Measurements from ENCODE around the gene SRGAP1.

The SRGAP1 gene

DNA sequence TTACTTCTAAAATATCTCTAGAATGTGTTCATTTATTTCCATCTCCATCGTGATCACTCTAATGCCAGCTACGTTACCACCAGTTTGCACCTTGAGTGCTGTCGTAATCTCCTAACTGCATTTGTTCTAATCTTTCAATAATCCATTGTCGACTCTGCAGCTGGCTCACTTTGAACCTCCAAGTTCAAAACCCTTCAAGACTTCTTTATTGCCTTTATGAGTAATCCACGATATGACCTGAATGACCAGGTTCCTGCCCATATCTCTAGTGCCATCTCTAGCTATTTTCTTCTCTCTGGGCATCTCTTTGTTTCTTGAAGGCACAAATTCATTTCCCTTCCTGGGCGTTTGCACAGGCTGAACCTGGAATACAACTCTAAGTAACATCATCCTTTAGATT lies 76.7 kb downstream of the SRGAP1 start:
- Histone ChIP-seq H3K4me3 (ENCODE audit: control insufficient read depth in 1 of 7, extremely low read depth in 1 of 7, insufficient read depth in 4 of 7, low read depth in 2 of 7, low read length in 6 of 7) (no peak overlapping the region), H3K9me3 (ENCODE audit: control extremely low read depth in 1 of 5, control insufficient read depth in 4 of 5, insufficient read depth in 2 of 5, low read depth in 1 of 5, low read length in 4 of 5) (no peaks in the 10 kb centered on the region), H3K36me3 (ENCODE audit: control insufficient read depth in 4 of 4, insufficient read depth in 4 of 4, low read length in 3 of 4) (no peaks in the 10 kb centered on the region), H3K27me3 (replicated peaks in 2 of 5; ENCODE audit: control insufficient read depth in 4 of 5, insufficient read depth in 5 of 5, low read length in 4 of 5) (no peaks in the 10 kb centered on the region), H3K27ac (ENCODE audit: insufficient read depth in 1 of 2, low read depth in 1 of 2, low read length in 2 of 2, poor library complexity in 1 of 2, severe bottlenecking in 2 of 2) (no peak overlapping the region), H3K4me1 (ENCODE audit: control extremely low read depth in 1 of 4, control insufficient read depth in 4 of 4, insufficient read depth in 4 of 4, low read length in 3 of 4) (peaks cover 0 to 5% (median 4%) of the 10 kb centered on the region in 4 experiments)
- 97% methylated on average over 6 of the region's 6 CpGs for WGBS (ENCODE audit: insufficient coverage)
- ChIA-PET POLR2A (interaction anchor here (0.9 kb wide), 1 partner anchor 34 kb away, joined by 3 read pairs; no protein-coding TSS in a partner anchor), CTCF (no interaction called here)
- DNase-seq = no peak

DNA sequence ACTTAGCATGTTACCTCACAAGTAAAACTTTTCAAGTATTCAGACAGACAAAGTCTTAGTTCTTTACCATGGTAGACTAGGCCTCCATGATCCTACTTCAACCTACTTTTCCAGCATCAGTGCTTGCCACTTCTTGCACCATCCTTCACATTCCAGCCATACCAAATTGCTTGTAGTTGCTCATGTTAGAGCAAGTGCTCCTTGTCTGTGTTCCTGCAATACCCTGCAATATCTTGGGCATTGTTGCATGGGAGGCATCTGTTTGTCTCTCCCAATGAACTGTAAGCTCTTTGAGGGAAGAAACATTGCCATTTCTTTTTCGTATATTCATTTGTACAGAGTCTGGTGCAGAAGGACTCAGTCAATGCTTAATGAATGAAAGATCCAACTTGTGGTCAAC lies 78.0 kb downstream of the SRGAP1 start:
- POLR2A ChIA-PET = no interaction called here
- Histone ChIP-seq H3K27ac (ENCODE audit: insufficient read depth in 1 of 2, low read depth in 1 of 2, low read length in 2 of 2, poor library complexity in 1 of 2, severe bottlenecking in 2 of 2) (no peak overlapping the region), H3K27me3 (replicated peaks in 2 of 5; ENCODE audit: control insufficient read depth in 4 of 5, insufficient read depth in 5 of 5, low read length in 4 of 5) (no peaks in the 10 kb centered on the region), H3K9me3 (ENCODE audit: control extremely low read depth in 1 of 5, control insufficient read depth in 4 of 5, insufficient read depth in 2 of 5, low read depth in 1 of 5, low read length in 4 of 5) (no peaks in the 10 kb centered on the region), H3K4me3 (ENCODE audit: control insufficient read depth in 1 of 7, extremely low read depth in 1 of 7, insufficient read depth in 4 of 7, low read depth in 2 of 7, low read length in 6 of 7) (no peak overlapping the region), H3K4me1 (ENCODE audit: control extremely low read depth in 1 of 4, control insufficient read depth in 4 of 4, insufficient read depth in 4 of 4, low read length in 3 of 4) (no peaks in the 10 kb centered on the region), H3K36me3 (ENCODE audit: control insufficient read depth in 4 of 4, insufficient read depth in 4 of 4, low read length in 3 of 4) (no peaks in the 10 kb centered on the region)
- CTCF ChIA-PET = no interaction called here
- DNase-seq = no peak
- WGBS (ENCODE audit: insufficient coverage) = 80% methylated on average over 1 of the region's 1 CpG

DNA sequence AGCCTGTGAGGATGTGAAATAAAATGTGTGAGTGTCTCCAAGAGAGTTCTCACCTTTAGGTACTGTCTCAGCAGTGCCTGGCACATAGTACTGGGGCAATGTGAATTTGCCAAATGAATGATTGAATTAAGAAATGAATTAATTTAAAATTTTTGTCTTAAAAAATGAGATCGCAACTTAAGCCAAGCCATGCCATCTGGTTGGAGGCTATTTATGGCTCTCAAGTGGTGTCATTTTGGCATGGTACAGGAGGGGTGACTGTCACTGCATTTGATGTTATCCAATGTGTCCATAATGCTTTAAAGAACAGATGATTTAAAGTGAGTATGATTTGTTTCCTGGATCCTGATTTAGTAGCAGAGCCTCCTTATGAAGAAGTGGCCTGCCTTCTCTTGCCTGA lies 80.3 kb downstream of the SRGAP1 start:
- CTCF ChIA-PET = no interaction called here
- peaks cover 0 to 2% (median 0%) of the 10 kb centered on the region in 5 experiments for H3K9me3 ChIP-seq (ENCODE audit: control extremely low read depth in 1 of 5, control insufficient read depth in 4 of 5, insufficient read depth in 2 of 5, low read depth in 1 of 5, low read length in 4 of 5)
- POLR2A ChIA-PET = no interaction called here

DNA sequence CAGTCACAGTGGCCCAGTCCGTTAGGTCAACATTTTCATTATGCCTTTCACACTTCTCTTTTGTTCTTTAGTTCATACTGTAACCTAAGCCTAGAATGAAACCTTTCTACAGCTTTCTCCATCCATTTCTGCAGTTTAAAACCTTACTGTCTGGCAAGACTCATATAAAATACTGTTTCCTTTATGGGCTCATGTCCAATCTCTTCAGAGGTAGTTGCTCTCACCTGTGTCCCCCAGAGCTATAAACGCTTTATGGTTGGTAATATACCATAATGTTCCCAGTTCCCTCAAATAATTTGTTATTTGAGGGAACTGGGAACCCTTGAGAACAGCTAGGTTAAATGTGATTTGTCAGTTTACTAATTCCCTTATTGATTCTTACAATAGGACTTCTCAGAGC lies 83.0 kb downstream of the SRGAP1 start:
- no peaks in the 10 kb centered on the region for H3K27me3 ChIP-seq (replicated peaks in 2 of 5; ENCODE audit: control insufficient read depth in 4 of 5, insufficient read depth in 5 of 5, low read length in 4 of 5)
- no peak for DNase-seq
- no peak overlapping the region for H3K4me3 ChIP-seq (ENCODE audit: control insufficient read depth in 1 of 7, extremely low read depth in 1 of 7, insufficient read depth in 4 of 7, low read depth in 2 of 7, low read length in 6 of 7)
- ChIA-PET POLR2A (no interaction called here), CTCF (no interaction called here)
- H3K9me3 ChIP-seq (ENCODE audit: control extremely low read depth in 1 of 5, control insufficient read depth in 4 of 5, insufficient read depth in 2 of 5, low read depth in 1 of 5, low read length in 4 of 5) = peaks cover 0 to 2% (median 0%) of the 10 kb centered on the region in 5 experiments
- no peak overlapping the region for H3K27ac ChIP-seq (ENCODE audit: insufficient read depth in 1 of 2, low read depth in 1 of 2, low read length in 2 of 2, poor library complexity in 1 of 2, severe bottlenecking in 2 of 2)
- 100% methylated on average over 1 of the region's 2 CpGs for WGBS (ENCODE audit: insufficient coverage)
- no peaks in the 10 kb centered on the region for H3K36me3 ChIP-seq (ENCODE audit: control insufficient read depth in 4 of 4, insufficient read depth in 4 of 4, low read length in 3 of 4)
- H3K4me1 ChIP-seq (ENCODE audit: control extremely low read depth in 1 of 4, control insufficient read depth in 4 of 4, insufficient read depth in 4 of 4, low read length in 3 of 4) = no peaks in the 10 kb centered on the region

More for the DNA sequence above, 80.3 kb downstream of the SRGAP1 start:
- Histone ChIP-seq H3K27me3 (replicated peaks in 2 of 5; ENCODE audit: control insufficient read depth in 4 of 5, insufficient read depth in 5 of 5, low read length in 4 of 5) (no peaks in the 10 kb centered on the region), H3K27ac (ENCODE audit: insufficient read depth in 1 of 2, low read depth in 1 of 2, low read length in 2 of 2, poor library complexity in 1 of 2, severe bottlenecking in 2 of 2) (no peak overlapping the region), H3K4me3 (ENCODE audit: control insufficient read depth in 1 of 7, extremely low read depth in 1 of 7, insufficient read depth in 4 of 7, low read depth in 2 of 7, low read length in 6 of 7) (no peak overlapping the region), H3K36me3 (ENCODE audit: control insufficient read depth in 4 of 4, insufficient read depth in 4 of 4, low read length in 3 of 4) (no peaks in the 10 kb centered on the region), H3K4me1 (ENCODE audit: control extremely low read depth in 1 of 4, control insufficient read depth in 4 of 4, insufficient read depth in 4 of 4, low read length in 3 of 4) (no peaks in the 10 kb centered on the region)
- DNase-seq = no peak
- WGBS (ENCODE audit: insufficient coverage) = no CpG with 5 or more reads among the region's 1 CpG

DNA sequence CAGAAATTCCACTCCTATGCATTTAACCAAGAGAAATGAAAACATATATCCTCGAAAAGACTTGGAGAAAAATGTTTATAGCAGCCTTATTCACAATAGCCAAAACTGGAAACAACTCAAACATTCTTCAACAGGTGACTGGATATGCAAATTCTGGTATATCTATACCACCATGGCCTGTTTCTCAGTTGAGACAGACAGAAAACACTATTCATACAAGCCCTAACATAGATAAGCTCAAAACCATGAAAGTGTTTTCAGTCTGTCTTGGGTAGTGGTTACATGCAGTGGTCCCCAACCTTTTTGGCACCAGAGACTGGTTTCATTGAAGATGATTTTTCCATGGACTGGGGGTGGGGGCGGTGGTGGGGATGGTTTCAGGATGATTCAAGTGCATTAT lies 83.8 kb downstream of the SRGAP1 start:
- DNase-seq = no peak
- Histone ChIP-seq H3K27ac (ENCODE audit: insufficient read depth in 1 of 2, low read depth in 1 of 2, low read length in 2 of 2, poor library complexity in 1 of 2, severe bottlenecking in 2 of 2) (no peak overlapping the region), H3K4me3 (ENCODE audit: control insufficient read depth in 1 of 7, extremely low read depth in 1 of 7, insufficient read depth in 4 of 7, low read depth in 2 of 7, low read length in 6 of 7) (no peak overlapping the region), H3K4me1 (ENCODE audit: control extremely low read depth in 1 of 4, control insufficient read depth in 4 of 4, insufficient read depth in 4 of 4, low read length in 3 of 4) (no peaks in the 10 kb centered on the region), H3K36me3 (ENCODE audit: control insufficient read depth in 4 of 4, insufficient read depth in 4 of 4, low read length in 3 of 4) (no peaks in the 10 kb centered on the region), H3K9me3 (ENCODE audit: control extremely low read depth in 1 of 5, control insufficient read depth in 4 of 5, insufficient read depth in 2 of 5, low read depth in 1 of 5, low read length in 4 of 5) (peaks cover 0 to 2% (median 0%) of the 10 kb centered on the region in 5 experiments), H3K27me3 (replicated peaks in 2 of 5; ENCODE audit: control insufficient read depth in 4 of 5, insufficient read depth in 5 of 5, low read length in 4 of 5) (no peaks in the 10 kb centered on the region)
- CTCF ChIA-PET = no interaction called here
- 100% methylated on average over 1 of the region's 2 CpGs for WGBS (ENCODE audit: insufficient coverage)
- POLR2A ChIA-PET = no interaction called here

DNA sequence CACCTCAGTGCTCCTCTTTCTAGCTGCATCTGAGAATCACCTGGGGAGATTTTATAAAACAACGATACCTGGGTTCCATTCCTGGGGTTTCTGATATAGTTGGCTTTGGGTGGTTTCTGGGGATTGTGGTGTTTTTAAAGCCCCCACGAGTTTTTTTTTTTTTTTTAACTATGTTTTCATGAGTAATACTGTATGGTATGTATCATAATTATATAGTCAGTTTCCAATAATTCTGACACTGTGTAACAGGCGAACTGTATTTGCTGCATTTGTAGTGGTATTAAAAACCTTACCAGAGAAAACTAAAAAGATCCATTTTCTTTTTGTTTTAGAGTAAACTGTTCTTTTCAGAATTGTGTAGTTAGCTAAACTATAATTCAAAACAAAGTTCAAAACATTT lies 84.9 kb downstream of the SRGAP1 start:
- H3K9me3 ChIP-seq (ENCODE audit: control extremely low read depth in 1 of 5, control insufficient read depth in 4 of 5, insufficient read depth in 2 of 5, low read depth in 1 of 5, low read length in 4 of 5) = peaks cover 0 to 2% (median 0%) of the 10 kb centered on the region in 5 experiments
- no peak for DNase-seq
- no peaks in the 10 kb centered on the region for H3K27me3 ChIP-seq (replicated peaks in 2 of 5; ENCODE audit: control insufficient read depth in 4 of 5, insufficient read depth in 5 of 5, low read length in 4 of 5)
- ChIA-PET CTCF (no interaction called here), POLR2A (no interaction called here)
- no peaks in the 10 kb centered on the region for H3K4me1 ChIP-seq (ENCODE audit: control extremely low read depth in 1 of 4, control insufficient read depth in 4 of 4, insufficient read depth in 4 of 4, low read length in 3 of 4)
- no peak overlapping the region for H3K27ac ChIP-seq (ENCODE audit: insufficient read depth in 1 of 2, low read depth in 1 of 2, low read length in 2 of 2, poor library complexity in 1 of 2, severe bottlenecking in 2 of 2)
- no peak overlapping the region for H3K4me3 ChIP-seq (ENCODE audit: control insufficient read depth in 1 of 7, extremely low read depth in 1 of 7, insufficient read depth in 4 of 7, low read depth in 2 of 7, low read length in 6 of 7)
- WGBS (ENCODE audit: insufficient coverage) = no CpG with 5 or more reads among the region's 3 CpGs
- H3K36me3 ChIP-seq (ENCODE audit: control insufficient read depth in 4 of 4, insufficient read depth in 4 of 4, low read length in 3 of 4) = no peaks in the 10 kb centered on the region

DNA sequence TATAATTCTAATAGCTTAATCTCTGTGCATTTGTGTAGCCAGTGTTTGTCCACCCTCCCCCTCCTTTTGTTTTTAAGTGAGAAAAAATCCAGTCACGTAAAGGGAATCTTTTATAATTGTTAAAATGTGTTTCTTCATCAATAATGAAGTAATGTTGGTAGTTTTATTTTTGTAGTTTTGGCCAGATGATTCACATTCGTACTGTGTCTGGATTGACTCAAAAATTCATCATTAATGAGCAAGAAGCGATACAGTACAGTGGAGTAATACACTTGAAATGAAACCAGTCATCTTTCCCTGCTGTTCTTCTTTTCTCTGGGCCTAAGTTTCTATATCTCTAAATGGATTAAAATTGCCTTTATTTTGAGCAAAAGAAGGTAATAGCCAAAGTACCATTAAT lies 86.5 kb downstream of the SRGAP1 start:
- no peak for DNase-seq
- POLR2A ChIA-PET = no interaction called here
- CTCF ChIA-PET = no interaction called here
- Histone ChIP-seq H3K4me1 (ENCODE audit: control extremely low read depth in 1 of 4, control insufficient read depth in 4 of 4, insufficient read depth in 4 of 4, low read length in 3 of 4) (no peaks in the 10 kb centered on the region), H3K27me3 (replicated peaks in 2 of 5; ENCODE audit: control insufficient read depth in 4 of 5, insufficient read depth in 5 of 5, low read length in 4 of 5) (no peaks in the 10 kb centered on the region), H3K9me3 (ENCODE audit: control extremely low read depth in 1 of 5, control insufficient read depth in 4 of 5, insufficient read depth in 2 of 5, low read depth in 1 of 5, low read length in 4 of 5) (peaks cover 0 to 2% (median 0%) of the 10 kb centered on the region in 5 experiments), H3K27ac (ENCODE audit: insufficient read depth in 1 of 2, low read depth in 1 of 2, low read length in 2 of 2, poor library complexity in 1 of 2, severe bottlenecking in 2 of 2) (no peak overlapping the region), H3K4me3 (ENCODE audit: control insufficient read depth in 1 of 7, extremely low read depth in 1 of 7, insufficient read depth in 4 of 7, low read depth in 2 of 7, low read length in 6 of 7) (no peak overlapping the region), H3K36me3 (ENCODE audit: control insufficient read depth in 4 of 4, insufficient read depth in 4 of 4, low read length in 3 of 4) (no peaks in the 10 kb centered on the region)
- WGBS (ENCODE audit: insufficient coverage) = 100% methylated on average over 2 of the region's 3 CpGs
